DMS79 (cell line): ENCODE measurements around the gene WNT11.

ENCODE experiments used
- DNase-seq: peaks from one replicate; lab custom pipeline; 2025; lab: John Stamatoyannopoulos, UW

The WNT11 gene

GRCh38 chr11:76153571-76153923, 52.8 kb downstream of the WNT11 start:
- DNase-seq, result no peak

- no peak for DNase-seq
Measured at GRCh38 chr11:76152741-76153570, 53.3 kb downstream of the WNT11 start.

- DNase-seq, result no peak
Measured at GRCh38 chr11:76152086-76152681, 54.1 kb downstream of the WNT11 start.

- DNase-seq, result peak; percentile 26
Measured at GRCh38 chr11:76151556-76152085, 54.7 kb downstream of the WNT11 start.

GRCh38 chr11:76150141-76150540, 56.2 kb downstream of the WNT11 start:
- DNase-seq, result no peak

- DNase-seq, result no peak
Measured at GRCh38 chr11:76149713-76150112, 56.6 kb downstream of the WNT11 start.

GRCh38 chr11:76148941-76149613, 57.2 kb downstream of the WNT11 start:
- no peak for DNase-seq

- DNase-seq, result no peak
Measured at GRCh38 chr11:76148231-76148630, 58.1 kb downstream of the WNT11 start.

GRCh38 chr11:76147106-76147740, 59.1 kb downstream of the WNT11 start:
- no peak for DNase-seq

GRCh38 chr11:76143274-76143673, 63.0 kb downstream of the WNT11 start:
- DNase-seq, result no peak

- DNase-seq, result no peak
Measured at GRCh38 chr11:76141901-76142588, 64.3 kb downstream of the WNT11 start.

- no peak for DNase-seq
Measured at GRCh38 chr11:76140912-76141574, 65.3 kb downstream of the WNT11 start.

- DNase-seq, result no peak
Measured at GRCh38 chr11:76139314-76139713, 67.0 kb downstream of the WNT11 start.
